Karpas-422 (cell line): ENCODE measurements around the gene ARHGAP40. TPM values are rescaled to one million over a fixed set of nuclear protein-coding genes. Genes with fewer than 3 reads are reported as not detected.

ENCODE experiments used
- DNase-seq: peaks from one replicate; pipeline ENCODE4 v3.0.0-alpha.2; 2015
- H2AFZ ChIP-seq: fragments of 200-600 bp; sonication (generic); 2 replicates; pipeline ENCODE4 v1.6.1; 2014; ENCODE audit warnings: antibody characterized with exemption, low read length, mixed read lengths
- H3K27ac ChIP-seq: fragments of 200-600 bp; sonication (generic); 2 replicates; pipeline ENCODE4 v1.5.1; 2014; ENCODE audit warnings: mild to moderate bottlenecking, low read length, moderate library complexity
- H3K27me3 ChIP-seq: fragments of 200-600 bp; sonication (generic); 2 replicates; pipeline ENCODE4 v1.6.1; 2014; ENCODE audit warnings: low read length, mixed read lengths
- H3K36me3 ChIP-seq: fragments of 200-600 bp; sonication (generic); 2 replicates; pipeline ENCODE4 v1.6.1; 2014; ENCODE audit warnings: low read length, mixed read lengths; ENCODE audit not compliant: insufficient read depth
- H3K4me1 ChIP-seq: fragments of 200-600 bp; sonication (generic); 2 replicates; pipeline ENCODE4 v1.6.1; 2014; ENCODE audit warnings: mild to moderate bottlenecking, low read length, mixed read lengths
- H3K4me2 ChIP-seq: fragments of 200-600 bp; sonication (generic); 2 replicates; pipeline ENCODE4 v1.6.1; 2014; ENCODE audit warnings: low read length, low read depth, mild to moderate bottlenecking; ENCODE audit not compliant: poor library complexity, severe bottlenecking
- H3K4me3 ChIP-seq: fragments of 200-600 bp; sonication (generic); 2 replicates; pipeline ENCODE4 v1.5.1; 2014; ENCODE audit warnings: mild to moderate bottlenecking, antibody characterized with exemption, low read length, mixed read lengths
- H3K79me2 ChIP-seq: fragments of 200-600 bp; sonication (generic); 2 replicates; pipeline ENCODE4 v1.6.1; 2014; ENCODE audit warnings: mild to moderate bottlenecking, low read length, mixed read lengths
- H3K9ac ChIP-seq: fragments of 200-600 bp; sonication (generic); 2 replicates; pipeline ENCODE4 v1.6.0; 2014; ENCODE audit warnings: low read length
- H3K9me2 ChIP-seq: fragments of 200-600 bp; sonication (generic), shearing (Covaris generic); replicated peaks from 2 replicates; pipeline ENCODE4 v1.6.0; 2014; ENCODE audit warnings: mild to moderate bottlenecking, low read length, moderate library complexity; ENCODE audit not compliant: insufficient read depth
- H3K9me3 ChIP-seq: fragments of 300-700, 200-600 bp; sonication (generic); 2 replicates; pipeline ENCODE4 v1.6.1; 2014; ENCODE audit warnings: low read length, mixed read lengths
- H4K20me1 ChIP-seq: fragments of 200-600 bp; sonication (generic); 2 replicates; pipeline ENCODE4 v1.6.1; 2014; ENCODE audit warnings: mild to moderate bottlenecking, antibody characterized with exemption, low read length, low read depth; ENCODE audit not compliant: insufficient read depth
- total RNA-seq: library from RNA; depleted of rRNA; stranded (reverse); fragments of >200 nt; shearing (Covaris generic); gene quantifications from 2 replicates; pipeline ENCODE4 v1.2.3, GENCODE V29; 2014; ENCODE audit warnings: low replicate concordance

Gene ARHGAP40
- total RNA-seq, 1 experiment from 2014 or later: not detected

DNA sequence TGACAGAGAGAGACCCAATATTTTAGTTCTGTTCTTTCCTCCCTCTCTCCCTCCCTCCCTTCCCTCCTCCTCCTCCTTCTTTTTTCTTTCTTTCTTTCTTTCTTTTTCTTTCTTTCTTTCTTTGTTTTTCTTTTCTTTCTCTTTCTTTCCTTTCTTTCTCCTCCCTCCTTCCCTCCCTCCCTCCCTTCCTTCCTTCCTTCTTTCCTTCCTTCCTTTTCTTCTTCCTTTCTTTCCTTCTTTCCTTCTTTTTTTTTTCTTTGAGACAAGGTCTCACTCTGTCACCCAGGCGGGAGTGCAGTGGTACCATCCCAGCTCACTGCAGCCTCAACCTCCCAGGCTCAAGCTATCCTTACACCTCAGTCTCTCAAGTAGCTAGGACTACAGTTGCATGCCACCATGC, 28.4 kb downstream of the ARHGAP40 start:
- no peak overlapping the region for H2AFZ ChIP-seq
- H3K9me3 ChIP-seq: no peaks in the 10 kb centered on the region
- no peaks in the 10 kb centered on the region for H3K27me3 ChIP-seq
- H3K36me3 ChIP-seq: no peaks in the 10 kb centered on the region
- H3K4me2 ChIP-seq: no peak overlapping the region
- no peak overlapping the region for H3K27ac ChIP-seq
- H3K4me3 ChIP-seq: no peak overlapping the region
- H3K4me1 ChIP-seq: peaks cover 12% of the 10 kb centered on the region
- no peak overlapping the region for H3K9ac ChIP-seq
- no peaks in the 10 kb centered on the region for H3K9me2 ChIP-seq
- no peaks in the 10 kb centered on the region for H3K79me2 ChIP-seq
- no peak for DNase-seq
- H4K20me1 ChIP-seq: no peaks in the 10 kb centered on the region

DNA sequence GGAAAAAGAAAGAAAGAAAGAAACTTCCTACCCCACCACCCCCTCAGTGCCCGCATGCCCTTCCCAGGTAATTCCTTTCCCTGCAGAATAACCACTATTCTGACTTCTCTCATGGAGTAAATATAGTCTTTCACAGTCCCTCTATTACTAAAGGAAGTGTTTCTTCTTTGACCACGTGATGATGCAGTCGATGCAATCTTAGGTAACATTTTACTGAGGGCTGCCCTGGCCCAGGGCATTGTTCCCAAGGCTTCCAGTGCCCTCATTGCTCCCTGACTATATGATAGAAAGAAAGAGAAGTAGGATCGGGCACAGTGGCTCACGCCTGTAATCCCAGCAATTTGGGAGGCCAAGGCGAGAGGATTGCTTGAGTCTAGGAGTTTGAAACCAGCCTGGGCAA, 29.1 kb downstream of the ARHGAP40 start:
- Histone ChIP-seq H3K27me3 (no peaks in the 10 kb centered on the region), H3K4me3 (no peak overlapping the region), H3K36me3 (no peaks in the 10 kb centered on the region), H4K20me1 (no peaks in the 10 kb centered on the region), H3K9me3 (no peaks in the 10 kb centered on the region), H3K9me2 (no peaks in the 10 kb centered on the region), H3K27ac (no peak overlapping the region), H3K9ac (no peak overlapping the region), H2AFZ (no peak overlapping the region), H3K4me2 (no peak overlapping the region), H3K4me1 (peaks cover 12% of the 10 kb centered on the region), H3K79me2 (no peaks in the 10 kb centered on the region)
- no peak for DNase-seq

- Histone ChIP-seq H3K9me3 (no peaks in the 10 kb centered on the region), H3K9ac (no peak overlapping the region), H3K9me2 (no peaks in the 10 kb centered on the region), H3K4me2 (no peak overlapping the region), H3K4me1 (peaks cover 12% of the 10 kb centered on the region), H3K36me3 (no peaks in the 10 kb centered on the region), H3K27me3 (no peaks in the 10 kb centered on the region), H3K79me2 (no peaks in the 10 kb centered on the region), H2AFZ (no peak overlapping the region), H3K27ac (no peak overlapping the region), H4K20me1 (no peaks in the 10 kb centered on the region), H3K4me3 (no peak overlapping the region)
- no peak for DNase-seq
These were observed 29.8 kb downstream of the ARHGAP40 start for GRCh38 chr20:38631155-38632022.

- Histone ChIP-seq H3K4me1 (peaks cover 10% of the 10 kb centered on the region), H3K27ac (no peak overlapping the region), H3K79me2 (no peaks in the 10 kb centered on the region), H3K9me3 (no peaks in the 10 kb centered on the region), H3K27me3 (no peaks in the 10 kb centered on the region), H2AFZ (no peak overlapping the region), H3K4me2 (no peak overlapping the region), H3K9me2 (no peaks in the 10 kb centered on the region), H4K20me1 (no peaks in the 10 kb centered on the region), H3K36me3 (no peaks in the 10 kb centered on the region), H3K4me3 (no peak overlapping the region), H3K9ac (no peak overlapping the region)
- peak; percentile 88 for DNase-seq
These were observed 32.0 kb downstream of the ARHGAP40 start for GRCh38 chr20:38633577-38634093.

DNA sequence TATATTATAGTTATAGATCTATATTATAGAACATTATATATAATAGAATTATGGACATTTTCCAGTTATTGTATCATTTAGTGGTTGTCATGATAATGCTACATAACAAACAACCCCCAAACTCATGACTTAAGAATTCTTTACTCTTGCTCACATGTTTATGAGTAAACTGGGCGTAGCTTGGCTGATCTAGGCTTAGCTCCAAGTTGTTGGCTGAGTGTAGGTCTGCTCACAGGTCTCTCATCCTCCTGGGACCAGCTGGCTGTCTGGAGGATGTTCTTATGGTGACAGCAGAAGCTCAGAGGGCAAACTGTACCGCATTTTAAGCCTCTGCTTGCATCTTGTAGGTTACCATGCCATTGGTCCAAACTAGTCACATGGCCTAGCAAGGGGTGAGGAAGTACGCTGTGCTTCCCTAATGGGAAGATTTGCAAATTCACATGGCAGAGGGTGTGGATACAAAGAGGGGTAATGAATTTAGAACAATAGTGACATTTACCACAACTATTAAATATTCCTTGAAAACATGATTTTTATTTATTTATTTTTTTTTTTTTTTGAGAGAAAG, 34.2 kb downstream of the ARHGAP40 start:
- H3K4me3 ChIP-seq: no peak overlapping the region
- peak; percentile 77 for DNase-seq

DNA sequence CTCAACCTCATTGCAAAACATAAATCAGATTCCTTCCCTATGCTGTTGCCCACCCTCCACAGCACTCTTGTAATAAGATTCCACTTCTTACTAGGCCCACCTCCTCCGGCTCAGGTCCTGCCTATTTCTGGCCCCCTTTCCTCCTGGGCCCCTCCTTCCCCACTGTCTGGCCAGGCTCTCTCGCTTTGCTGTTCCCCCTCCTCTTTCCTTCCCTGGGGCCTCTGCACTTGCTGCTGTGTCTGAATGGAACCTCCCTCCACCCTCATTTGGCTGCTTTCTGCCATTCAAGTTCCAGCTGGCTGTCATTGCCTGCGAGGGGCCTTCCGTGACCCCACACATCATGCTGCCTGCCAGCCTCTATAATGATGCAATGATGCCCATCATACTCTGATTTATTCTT, 38.9 kb downstream of the ARHGAP40 start:
- H3K27ac ChIP-seq: no peak overlapping the region
- no peak overlapping the region for H3K9ac ChIP-seq
- no peak overlapping the region for H2AFZ ChIP-seq
- no peaks in the 10 kb centered on the region for H3K79me2 ChIP-seq
- no peaks in the 10 kb centered on the region for H3K36me3 ChIP-seq
- DNase-seq: no peak
- H3K9me2 ChIP-seq: no peaks in the 10 kb centered on the region
- no peaks in the 10 kb centered on the region for H3K27me3 ChIP-seq
- H4K20me1 ChIP-seq: no peaks in the 10 kb centered on the region
- no peaks in the 10 kb centered on the region for H3K9me3 ChIP-seq
- no peak overlapping the region for H3K4me3 ChIP-seq
- no peaks in the 10 kb centered on the region for H3K4me1 ChIP-seq
- no peak overlapping the region for H3K4me2 ChIP-seq

More for the DNA sequence above, 34.2 kb downstream of the ARHGAP40 start:
- peaks cover 5% of the 10 kb centered on the region for H3K4me1 ChIP-seq
- no peaks in the 10 kb centered on the region for H3K27me3 ChIP-seq
- H3K36me3 ChIP-seq: no peaks in the 10 kb centered on the region
- H3K4me2 ChIP-seq: peak overlapping the region; percentile 18
- no peaks in the 10 kb centered on the region for H3K79me2 ChIP-seq
- H3K9ac ChIP-seq: no peak overlapping the region
- peak overlapping the region; percentile 55; the same call in 1 of the 2 replicates for H2AFZ ChIP-seq
- H4K20me1 ChIP-seq: no peaks in the 10 kb centered on the region
- no peaks in the 10 kb centered on the region for H3K9me3 ChIP-seq
- no peaks in the 10 kb centered on the region for H3K9me2 ChIP-seq
- no peak overlapping the region for H3K27ac ChIP-seq

GRCh38 chr20:38642498-38642897, 40.9 kb downstream of the ARHGAP40 start:
- H3K27me3 ChIP-seq: no peaks in the 10 kb centered on the region
- H3K4me2 ChIP-seq: no peak overlapping the region
- H3K4me3 ChIP-seq: no peak overlapping the region
- no peaks in the 10 kb centered on the region for H3K79me2 ChIP-seq
- no peak for DNase-seq
- no peaks in the 10 kb centered on the region for H3K9me2 ChIP-seq
- H2AFZ ChIP-seq: no peak overlapping the region
- no peak overlapping the region for H3K27ac ChIP-seq
- H4K20me1 ChIP-seq: no peaks in the 10 kb centered on the region
- H3K36me3 ChIP-seq: no peaks in the 10 kb centered on the region
- H3K9me3 ChIP-seq: no peaks in the 10 kb centered on the region
- no peak overlapping the region for H3K9ac ChIP-seq
- peaks cover 9% of the 10 kb centered on the region for H3K4me1 ChIP-seq

- Histone ChIP-seq H3K27me3 (no peaks in the 10 kb centered on the region), H3K4me1 (peaks cover 9% of the 10 kb centered on the region), H3K9me3 (no peaks in the 10 kb centered on the region), H3K27ac (no peak overlapping the region), H3K36me3 (no peaks in the 10 kb centered on the region), H3K4me2 (no peak overlapping the region), H3K4me3 (no peak overlapping the region), H4K20me1 (no peaks in the 10 kb centered on the region), H2AFZ (no peak overlapping the region), H3K9ac (no peak overlapping the region), H3K79me2 (no peaks in the 10 kb centered on the region), H3K9me2 (no peaks in the 10 kb centered on the region)
- no peak for DNase-seq
These were observed 43.1 kb downstream of the ARHGAP40 start for GRCh38 chr20:38644588-38645260.
